Ishikawa (cell line): ENCODE measurements around the gene LRBA.

Source experiments
- CREB1 ChIP-seq: IDR thresholded peaks from 2 replicates; pipeline ENCODE4 v1.6.1; 2012; ENCODE audit warnings: low read depth
- EP300 ChIP-seq: IDR thresholded peaks from 2 replicates; pipeline ENCODE4 v1.6.1; 2012; ENCODE audit warnings: borderline replicate concordance
- FOXM1 ChIP-seq: IDR thresholded peaks from 2 replicates; pipeline ENCODE4 v1.6.1; 2012; ENCODE audit warnings: low read depth, borderline replicate concordance
- MAX ChIP-seq: IDR thresholded peaks from 2 replicates; pipeline ENCODE4 v1.6.1; 2012
- NFIC ChIP-seq: IDR thresholded peaks from 2 replicates; pipeline ENCODE4 v1.6.1; 2012
- RAD21 ChIP-seq: IDR thresholded peaks from 2 replicates; pipeline ENCODE4 v1.6.1; 2012; ENCODE audit warnings: low read depth
- REST ChIP-seq: IDR thresholded peaks from 2 replicates; pipeline ENCODE4 v1.6.1; 2012; ENCODE audit warnings: low read depth, mild to moderate bottlenecking
- TAF1 ChIP-seq: IDR thresholded peaks from 2 replicates; pipeline ENCODE4 v1.6.1; 2012; ENCODE audit warnings: low read depth, mild to moderate bottlenecking
- TCF12 ChIP-seq: IDR thresholded peaks from 2 replicates; pipeline ENCODE4 v1.6.1; 2012; ENCODE audit warnings: low read depth
- TEAD4 ChIP-seq: IDR thresholded peaks from 2 replicates; pipeline ENCODE4 v1.6.1; 2012
- USF1 ChIP-seq: IDR thresholded peaks from 2 replicates; pipeline ENCODE4 v1.6.1; 2012
- YY1 ChIP-seq: IDR thresholded peaks from 2 replicates; pipeline ENCODE4 v1.6.1; 2012; ENCODE audit warnings: low read depth
- ZBTB7A ChIP-seq: IDR thresholded peaks from 2 replicates; pipeline ENCODE4 v1.6.1; 2012; ENCODE audit warnings: low read depth

GRCh38 chr4:150818661-150819060 lies 196.4 kb downstream of the LRBA start:
- no peak for TF ChIP-seq USF1
- TF ChIP-seq RAD21 = no peak
- no peak for TF ChIP-seq NFIC
- TF ChIP-seq TAF1 = no peak
- TF ChIP-seq EP300 = no peak
- TF ChIP-seq MAX = no peak
- no peak for TF ChIP-seq FOXM1
- no peak for TF ChIP-seq YY1
- no peak for TF ChIP-seq REST
- TF ChIP-seq ZBTB7A = no peak
- no peak for TF ChIP-seq CREB1
- TF ChIP-seq TEAD4 = no peak
- no peak for TF ChIP-seq TCF12
